LNCAP (cell line): ENCODE data around the gene ZFP90.

Experiments
- TF ChIP-seq, protein P1 (sequence below): fragments of 450-650 bp; IDR thresholded peaks from 2 replicates; pipeline ENCODE4 v1.5.1; 2017; ENCODE audit warnings: mild to moderate bottlenecking

ZFP90 gene

DNA sequence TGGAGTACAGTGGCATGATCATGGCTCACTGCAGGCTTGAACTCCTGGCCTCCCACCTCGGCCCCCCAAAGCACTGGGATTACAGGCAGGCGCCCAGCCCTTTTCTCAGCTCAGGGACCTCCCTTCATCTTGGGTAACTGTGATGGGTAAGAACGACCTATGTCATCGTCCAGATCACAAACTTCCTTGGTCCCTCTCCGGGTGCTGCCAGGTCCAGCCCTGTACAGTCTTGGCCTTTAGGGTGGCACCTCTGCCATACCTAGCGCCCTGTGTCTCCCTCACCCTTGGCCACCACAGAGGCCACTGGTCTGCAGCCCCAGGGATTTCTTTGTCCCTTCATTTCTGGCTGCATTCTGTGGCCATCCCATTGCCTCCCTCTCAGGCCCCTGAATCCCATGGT is 29.7 kb upstream of the ZFP90 start:
- TF ChIP-seq, protein P1, sequence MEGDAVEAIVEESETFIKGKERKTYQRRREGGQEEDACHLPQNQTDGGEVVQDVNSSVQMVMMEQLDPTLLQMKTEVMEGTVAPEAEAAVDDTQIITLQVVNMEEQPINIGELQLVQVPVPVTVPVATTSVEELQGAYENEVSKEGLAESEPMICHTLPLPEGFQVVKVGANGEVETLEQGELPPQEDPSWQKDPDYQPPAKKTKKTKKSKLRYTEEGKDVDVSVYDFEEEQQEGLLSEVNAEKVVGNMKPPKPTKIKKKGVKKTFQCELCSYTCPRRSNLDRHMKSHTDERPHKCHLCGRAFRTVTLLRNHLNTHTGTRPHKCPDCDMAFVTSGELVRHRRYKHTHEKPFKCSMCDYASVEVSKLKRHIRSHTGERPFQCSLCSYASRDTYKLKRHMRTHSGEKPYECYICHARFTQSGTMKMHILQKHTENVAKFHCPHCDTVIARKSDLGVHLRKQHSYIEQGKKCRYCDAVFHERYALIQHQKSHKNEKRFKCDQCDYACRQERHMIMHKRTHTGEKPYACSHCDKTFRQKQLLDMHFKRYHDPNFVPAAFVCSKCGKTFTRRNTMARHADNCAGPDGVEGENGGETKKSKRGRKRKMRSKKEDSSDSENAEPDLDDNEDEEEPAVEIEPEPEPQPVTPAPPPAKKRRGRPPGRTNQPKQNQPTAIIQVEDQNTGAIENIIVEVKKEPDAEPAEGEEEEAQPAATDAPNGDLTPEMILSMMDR: no peak

DNA sequence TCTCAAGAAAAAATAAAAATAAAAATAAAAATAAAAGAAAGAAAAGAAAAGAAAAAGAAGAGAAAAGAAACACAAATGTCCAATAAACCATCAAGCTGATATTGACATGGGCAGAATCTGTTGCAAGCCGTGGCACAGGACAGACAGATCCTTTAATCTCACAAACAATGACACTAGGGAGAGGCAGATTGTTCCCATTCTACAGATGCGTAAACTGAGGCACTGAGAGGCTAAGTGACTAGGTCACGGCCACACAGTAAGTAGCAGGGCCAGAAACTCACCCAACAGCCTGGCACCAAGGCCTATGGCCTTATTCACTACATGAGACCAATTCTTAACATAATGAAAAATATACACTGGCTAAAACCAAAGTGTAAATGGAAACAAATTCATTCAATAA is 28.3 kb upstream of the ZFP90 start:
- TF ChIP-seq, protein P1: no peak

DNA sequence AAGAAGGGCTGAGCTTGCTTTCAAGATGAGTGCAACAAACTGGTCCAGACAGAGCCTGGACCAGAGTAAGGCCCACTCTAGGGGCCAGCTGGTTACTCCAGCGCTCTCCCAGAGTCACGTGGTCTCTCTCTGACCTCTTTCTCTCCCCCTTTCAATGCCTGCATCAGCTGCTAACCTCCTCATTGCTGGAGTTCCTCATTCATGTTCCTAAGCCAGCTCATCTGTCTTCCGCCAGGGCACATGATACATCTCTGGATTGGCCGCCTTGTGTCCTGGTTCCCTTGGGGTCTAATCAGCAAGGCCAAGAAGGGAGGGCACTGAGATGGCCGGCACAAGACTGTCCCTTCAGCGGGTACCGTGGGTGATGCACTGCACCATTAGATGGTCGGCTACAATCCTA is 26.9 kb upstream of the ZFP90 start:
- TF ChIP-seq, protein P1: no peak

DNA sequence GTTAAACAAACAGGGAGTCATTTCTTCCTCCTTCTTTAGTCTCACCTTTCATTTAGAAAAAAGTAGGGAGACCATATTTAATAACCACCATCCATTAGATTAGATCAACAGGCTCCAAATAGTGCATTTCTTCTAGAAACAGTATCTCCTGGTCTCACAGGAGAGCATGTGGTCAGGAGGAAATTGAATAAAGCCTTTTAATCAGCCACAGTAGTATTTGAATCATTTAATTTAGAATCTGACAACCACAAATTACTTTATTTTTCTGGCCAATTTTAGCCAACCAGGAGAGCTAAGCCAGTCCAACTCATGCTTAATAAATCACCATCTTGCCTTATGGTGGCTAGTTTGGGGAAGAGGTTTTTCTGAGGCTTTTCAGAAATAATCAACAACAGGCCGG is 26.3 kb upstream of the ZFP90 start:
- TF ChIP-seq, protein P1: no peak

DNA sequence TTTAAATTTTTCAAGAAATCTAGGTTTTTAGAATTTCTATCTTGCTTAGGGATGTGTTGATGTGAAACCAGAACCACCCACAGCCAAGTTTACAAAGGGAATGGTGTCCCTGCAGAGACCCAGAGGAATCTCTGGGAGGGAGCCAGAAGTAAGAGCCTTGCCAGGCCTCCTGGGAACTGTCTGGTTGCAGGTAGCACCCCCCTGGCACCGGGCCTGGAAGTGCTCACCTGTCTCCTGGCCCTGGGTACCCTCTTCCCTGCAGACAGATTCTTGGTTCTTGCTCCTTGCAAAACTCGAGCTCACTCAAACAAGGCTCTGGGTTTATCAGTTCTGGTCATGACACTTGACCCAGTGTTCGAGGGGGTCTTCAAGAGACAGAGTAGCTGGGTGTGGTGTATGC is 24.6 kb upstream of the ZFP90 start:
- TF ChIP-seq, protein P1: no peak

DNA sequence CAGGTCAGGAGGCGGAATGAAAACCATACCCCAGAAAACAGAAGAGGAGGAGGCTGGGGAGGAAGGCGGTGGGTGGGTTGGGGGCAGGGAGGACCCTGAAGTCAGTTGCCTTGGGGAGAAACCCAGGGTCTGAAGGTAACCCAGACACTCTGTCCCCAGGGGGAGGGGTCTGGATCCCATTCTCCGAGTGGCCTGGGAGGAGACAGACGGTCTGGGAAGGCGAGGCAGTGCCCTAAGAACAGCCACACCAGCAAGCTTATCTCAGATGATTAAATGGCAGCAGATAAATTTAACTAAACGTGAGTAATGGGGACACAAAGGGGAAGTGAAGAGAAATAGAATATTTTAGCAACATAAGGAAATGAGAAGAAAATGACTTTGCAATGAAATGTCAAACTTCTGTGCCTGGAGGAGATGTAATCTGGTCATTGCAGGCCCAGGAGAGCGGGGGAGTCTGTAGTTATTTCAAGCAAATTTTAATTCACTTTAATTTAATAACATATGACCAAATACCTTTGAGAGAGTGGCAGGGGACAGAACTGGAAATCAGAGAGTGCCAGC is 21.4 kb upstream of the ZFP90 start:
- TF ChIP-seq, protein P1: no peak

DNA sequence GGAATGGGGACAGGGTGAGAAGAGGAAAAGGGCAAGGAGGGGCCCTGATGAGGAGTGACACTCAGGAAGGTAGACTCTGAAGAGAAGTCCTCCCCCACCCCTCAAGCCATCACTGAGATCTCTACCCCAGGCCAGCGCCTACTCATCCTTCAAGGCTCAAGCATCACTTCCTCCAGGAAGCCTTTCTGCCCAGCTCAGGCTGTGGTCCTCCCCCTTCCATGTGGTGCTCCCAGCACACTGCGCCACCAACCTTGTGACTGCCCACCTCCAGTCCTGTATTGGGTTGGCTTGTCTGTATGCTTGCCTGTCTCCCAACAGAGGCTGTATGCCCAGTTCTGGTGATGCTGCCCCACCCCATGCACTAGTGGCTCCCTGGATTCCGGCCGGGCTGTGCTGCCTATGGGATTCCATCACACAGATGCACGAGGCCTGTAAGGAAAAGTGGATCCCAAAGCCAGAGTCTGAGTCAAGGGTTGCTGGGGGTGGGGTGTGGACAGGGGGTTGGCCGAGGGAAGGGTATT is 19.8 kb upstream of the ZFP90 start:
- TF ChIP-seq, protein P1: no peak

DNA sequence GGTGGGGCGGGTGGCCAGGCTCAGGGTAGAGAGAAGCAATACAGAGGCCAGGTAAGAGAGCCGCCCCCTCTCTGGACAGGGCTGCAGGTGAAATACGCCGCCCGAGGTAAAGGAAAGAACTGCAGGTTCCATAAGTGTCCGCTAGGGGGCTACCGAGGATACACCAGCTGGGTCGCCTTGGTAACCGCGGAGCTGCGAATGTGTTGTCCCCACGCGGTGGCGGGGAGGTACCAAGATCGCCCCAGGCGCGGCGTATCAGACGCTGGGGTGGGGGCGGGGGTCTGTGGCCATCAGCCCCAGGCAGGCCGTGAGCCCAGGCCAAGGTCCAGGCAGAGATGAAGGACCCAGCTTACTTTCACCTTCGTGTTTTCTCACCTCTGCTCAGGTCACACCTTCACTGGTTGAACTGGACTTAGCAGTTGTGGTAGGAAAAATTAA is 18.4 kb upstream of the ZFP90 start:
- TF ChIP-seq, protein P1: peak; percentile 95
